SK-N-MC (cell line): ENCODE measurements around the gene LINGO1.
A peak's percentile ranks its signal among the peaks of the same experiment; 100 is the strongest.

Experiments used
- DNase-seq: peaks from one replicate; pipeline ENCODE4 v3.0.0-alpha.2; 2011; ENCODE audit warnings: low read depth, low spot score
- H3K27ac ChIP-seq: fragments of 200-600 bp; sonication (generic); 2 replicates; pipeline ENCODE4 v1.5.1; 2016; ENCODE audit warnings: mixed run types
- H3K36me3 ChIP-seq: fragments of 200-600 bp; sonication (generic); 2 replicates; pipeline ENCODE4 v1.6.1; 2017; ENCODE audit warnings: antibody characterized with exemption, low read length, mixed read lengths; ENCODE audit not compliant: insufficient read depth
- H3K4me3 ChIP-seq: fragments of 200-600 bp; sonication (generic); 2 replicates; pipeline ENCODE4 v1.5.1; 2016
- H3K9ac ChIP-seq: fragments of 200-600 bp; sonication (generic); 2 replicates; pipeline ENCODE4 v1.8.0; 2017; ENCODE audit warnings: mixed run types, mixed read lengths; ENCODE audit not compliant: insufficient read length
- H3K9me3 ChIP-seq: fragments of 200-600 bp; sonication (generic); 2 replicates; pipeline ENCODE4 v1.6.1; 2017; ENCODE audit warnings: low read depth, mild to moderate bottlenecking, antibody characterized with exemption, low read length, moderate library complexity, mixed read lengths
- EZH2 ChIP-seq: fragments of 200-600 bp; sonication (generic); IDR thresholded peaks from one replicate; pipeline ENCODE4 v1.6.1; 2017; ENCODE audit warnings: antibody characterized with exemption
- FOXP2 ChIP-seq: optimal IDR thresholded peaks from 2 replicates; pipeline ENCODE3; 2011; ENCODE audit warnings: mild to moderate bottlenecking, moderate library complexity; ENCODE audit not compliant: insufficient read depth; ENCODE audit errors: extremely low read length, control extremely low read depth
- POLR2AphosphoS5 ChIP-seq: IDR thresholded peaks from 2 replicates; pipeline ENCODE4 v1.6.1; 2012; ENCODE audit warnings: mild to moderate bottlenecking, low read depth, low read length, borderline replicate concordance

The LINGO1 gene, protein sequence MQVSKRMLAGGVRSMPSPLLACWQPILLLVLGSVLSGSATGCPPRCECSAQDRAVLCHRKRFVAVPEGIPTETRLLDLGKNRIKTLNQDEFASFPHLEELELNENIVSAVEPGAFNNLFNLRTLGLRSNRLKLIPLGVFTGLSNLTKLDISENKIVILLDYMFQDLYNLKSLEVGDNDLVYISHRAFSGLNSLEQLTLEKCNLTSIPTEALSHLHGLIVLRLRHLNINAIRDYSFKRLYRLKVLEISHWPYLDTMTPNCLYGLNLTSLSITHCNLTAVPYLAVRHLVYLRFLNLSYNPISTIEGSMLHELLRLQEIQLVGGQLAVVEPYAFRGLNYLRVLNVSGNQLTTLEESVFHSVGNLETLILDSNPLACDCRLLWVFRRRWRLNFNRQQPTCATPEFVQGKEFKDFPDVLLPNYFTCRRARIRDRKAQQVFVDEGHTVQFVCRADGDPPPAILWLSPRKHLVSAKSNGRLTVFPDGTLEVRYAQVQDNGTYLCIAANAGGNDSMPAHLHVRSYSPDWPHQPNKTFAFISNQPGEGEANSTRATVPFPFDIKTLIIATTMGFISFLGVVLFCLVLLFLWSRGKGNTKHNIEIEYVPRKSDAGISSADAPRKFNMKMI

DNA sequence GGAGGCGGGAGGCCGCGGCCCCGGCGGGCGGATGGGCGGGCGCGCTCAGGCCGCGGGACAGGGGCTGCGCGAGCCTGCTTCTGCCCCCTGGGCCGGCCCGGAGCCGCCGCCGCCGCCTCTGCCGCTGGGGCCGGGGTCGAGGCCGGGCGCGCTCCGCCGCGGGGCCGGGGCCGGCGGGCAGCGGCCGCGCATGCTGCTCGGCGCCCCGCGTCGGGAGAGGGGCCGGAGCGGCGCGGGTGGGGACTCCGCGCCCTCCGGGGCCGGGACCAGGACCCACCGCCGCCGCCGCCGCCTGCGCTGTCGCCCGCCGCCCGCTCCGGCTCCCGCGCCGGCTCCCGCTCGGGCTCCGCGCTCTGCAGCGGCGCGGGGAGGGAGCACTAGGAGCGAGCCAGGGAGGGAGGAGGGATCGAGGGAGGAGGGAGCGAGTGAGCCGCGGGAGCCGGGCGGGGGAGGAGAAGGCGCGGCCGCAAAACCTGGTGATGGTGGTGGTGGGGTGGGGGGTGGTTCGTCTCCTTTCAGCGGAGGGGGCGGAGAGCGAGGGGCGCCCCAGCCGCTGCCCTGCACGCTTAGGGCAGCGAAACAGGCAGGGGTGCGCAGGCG, at the start of gene LINGO1:
LINGO1 (minus strand) TSS at position 379 of the 600 bp plus-strand sequence. CDS start 597 bp downstream, outside the sequence.
- TF ChIP-seq POLR2AphosphoS5 (no peak), EZH2 (no peak), FOXP2 (no peak)
- no peak for DNase-seq
- peak within 1 kb of the TSS; percentile 62 for H3K27ac ChIP-seq
- H3K9me3 ChIP-seq: no peaks in the 10 kb centered on the region
- peak within 1 kb of the TSS; percentile 92 for H3K4me3 ChIP-seq
- H3K9ac ChIP-seq: peak within 1 kb of the TSS; percentile 84
- no peaks in the 10 kb centered on the region for H3K36me3 ChIP-seq

GRCh38 chr15:77681362-77681761, 48.6 kb upstream of the LINGO1 start:
- Histone ChIP-seq H3K4me3 (no peak overlapping the region), H3K27ac (no peak overlapping the region), H3K9me3 (no peaks in the 10 kb centered on the region), H3K36me3 (no peaks in the 10 kb centered on the region), H3K9ac (no peak overlapping the region)
- TF ChIP-seq POLR2AphosphoS5 (no peak), EZH2 (no peak), FOXP2 (no peak)
- DNase-seq: no peak

DNA sequence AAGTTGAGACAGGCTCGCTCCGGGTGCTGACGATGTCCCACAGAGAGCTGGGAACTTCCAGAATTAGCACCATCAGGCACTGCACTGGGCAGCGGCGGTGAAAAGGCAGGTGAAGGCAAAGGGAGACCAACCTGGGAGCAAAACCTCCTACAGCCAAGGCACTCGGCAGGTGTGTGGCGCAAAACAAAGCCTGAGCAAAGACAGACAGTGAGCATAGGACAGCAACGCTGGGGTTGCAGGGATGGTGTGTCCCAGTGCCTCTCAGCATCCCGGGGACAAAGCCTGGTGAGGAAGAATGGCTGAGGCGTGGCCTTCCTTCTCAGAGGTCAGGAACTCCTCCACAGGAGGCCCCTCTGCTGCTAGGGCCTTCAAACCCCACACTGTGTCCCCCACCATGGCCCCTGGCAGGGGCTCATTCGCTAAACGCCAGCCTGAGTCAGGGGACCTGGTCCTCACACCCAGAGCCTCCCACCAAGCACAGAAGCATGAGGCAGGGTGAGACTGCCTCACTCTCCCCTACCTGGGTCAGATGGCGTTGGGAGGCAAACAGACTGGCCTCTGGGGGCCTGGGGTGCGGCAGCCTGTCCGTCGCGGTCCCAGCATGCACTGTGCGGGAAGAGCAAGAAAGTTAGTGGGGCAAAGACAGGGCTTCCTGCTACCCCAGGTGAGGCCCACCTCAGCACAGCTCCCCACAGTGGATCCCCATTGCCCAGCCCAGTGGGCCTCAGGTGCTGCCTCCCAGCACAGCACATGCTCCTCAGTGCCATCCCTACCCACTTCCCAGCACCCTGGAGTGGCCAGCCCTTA, 44.1 kb upstream of the LINGO1 start:
- TF ChIP-seq POLR2AphosphoS5 (no peak), FOXP2 (no peak), EZH2 (no peak)
- no peaks in the 10 kb centered on the region for H3K9me3 ChIP-seq
- H3K36me3 ChIP-seq: no peaks in the 10 kb centered on the region
- DNase-seq: no peak
- H3K4me3 ChIP-seq: no peak overlapping the region
- no peak overlapping the region for H3K27ac ChIP-seq
- H3K9ac ChIP-seq: no peak overlapping the region

DNA sequence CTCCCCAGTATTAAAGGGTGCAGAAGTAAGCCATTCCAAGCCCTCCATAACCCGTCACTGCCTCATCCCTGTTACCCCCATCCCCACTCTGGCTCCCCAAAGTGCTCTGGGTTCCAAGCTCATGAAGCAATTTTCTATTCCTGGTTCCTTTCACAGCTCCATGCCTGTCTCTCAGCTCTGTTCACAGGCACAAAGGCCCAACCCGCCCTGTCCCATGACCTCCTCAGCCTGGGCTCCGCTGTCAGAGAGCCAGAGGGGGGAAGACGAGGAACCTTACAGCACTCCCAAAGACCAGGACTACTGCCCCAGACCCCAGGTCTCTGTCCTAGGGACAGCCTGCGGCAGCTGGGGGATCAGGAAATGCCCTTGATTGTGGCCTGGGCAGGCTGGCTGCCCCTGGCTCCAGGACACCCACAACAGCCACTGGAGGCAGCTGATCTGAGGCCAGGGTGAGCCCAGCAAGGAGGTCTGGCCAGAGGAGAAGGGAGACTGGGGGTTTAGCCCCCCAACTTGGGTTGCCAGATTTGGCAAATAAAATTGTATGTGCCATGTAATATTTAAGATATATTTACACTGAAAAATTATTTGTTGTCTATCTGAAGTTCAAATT, 43.2 kb upstream of the LINGO1 start:
- no peak for DNase-seq
- Histone ChIP-seq H3K9me3 (no peaks in the 10 kb centered on the region), H3K9ac (no peak overlapping the region), H3K27ac (no peak overlapping the region), H3K36me3 (no peaks in the 10 kb centered on the region), H3K4me3 (no peak overlapping the region)
- TF ChIP-seq POLR2AphosphoS5 (no peak), EZH2 (no peak), FOXP2 (no peak)

DNA sequence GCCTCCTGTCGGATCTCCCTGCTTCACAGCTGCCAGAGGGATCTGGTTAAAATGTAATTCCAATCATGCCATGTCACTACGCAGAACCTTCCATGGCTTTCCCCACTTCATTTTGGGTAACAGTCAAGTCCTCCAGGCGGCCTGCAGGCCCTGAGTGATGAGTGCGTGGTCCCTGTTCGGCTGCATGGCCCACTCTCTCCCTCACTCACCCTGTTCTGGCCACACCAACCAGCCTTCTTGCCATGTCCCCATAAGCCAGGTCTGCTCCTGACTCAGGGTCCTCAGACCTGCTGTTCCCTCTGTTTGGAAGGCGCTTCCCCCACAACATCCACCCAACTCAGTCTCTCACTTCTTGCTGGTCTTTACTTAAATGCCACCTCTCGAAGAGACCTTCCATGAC, 41.6 kb upstream of the LINGO1 start:
- no peaks in the 10 kb centered on the region for H3K36me3 ChIP-seq
- TF ChIP-seq EZH2 (no peak), FOXP2 (no peak), POLR2AphosphoS5 (no peak)
- no peak overlapping the region for H3K4me3 ChIP-seq
- H3K9ac ChIP-seq: no peak overlapping the region
- H3K27ac ChIP-seq: no peak overlapping the region
- H3K9me3 ChIP-seq: no peaks in the 10 kb centered on the region
- DNase-seq: no peak

DNA sequence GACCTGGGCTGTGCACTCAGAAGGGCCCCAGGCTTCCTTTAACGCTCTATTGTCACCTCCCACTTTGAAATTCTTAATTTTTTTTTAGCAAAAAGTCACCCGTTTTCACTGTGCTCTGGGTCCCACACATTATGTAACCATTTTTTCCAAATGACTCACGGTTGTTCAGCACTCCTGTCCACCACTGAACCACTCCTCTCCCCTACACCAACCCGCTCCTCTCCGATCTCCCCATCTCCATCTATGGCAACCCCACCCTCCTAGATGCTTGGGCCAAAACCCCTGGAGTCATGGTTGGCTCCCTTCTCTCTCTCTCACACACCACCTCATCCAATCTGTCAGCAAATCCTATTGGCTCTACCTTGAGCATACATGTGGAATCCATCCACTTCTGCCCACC, 41.2 kb upstream of the LINGO1 start:
- no peaks in the 10 kb centered on the region for H3K36me3 ChIP-seq
- TF ChIP-seq POLR2AphosphoS5: no peak
- no peak for TF ChIP-seq FOXP2
- TF ChIP-seq EZH2: no peak
- no peak overlapping the region for H3K27ac ChIP-seq
- no peak overlapping the region for H3K4me3 ChIP-seq
- no peaks in the 10 kb centered on the region for H3K9me3 ChIP-seq
- no peak overlapping the region for H3K9ac ChIP-seq
- no peak for DNase-seq

- Histone ChIP-seq H3K27ac (no peak overlapping the region), H3K36me3 (no peaks in the 10 kb centered on the region), H3K9me3 (no peaks in the 10 kb centered on the region), H3K4me3 (no peak overlapping the region), H3K9ac (no peak overlapping the region)
- DNase-seq: no peak
- TF ChIP-seq FOXP2 (no peak), EZH2 (no peak), POLR2AphosphoS5 (no peak)
Observed at GRCh38 chr15:77672135-77672534, 39.4 kb upstream of the LINGO1 start.
